Neural crest cell (in vitro differentiated cells): ENCODE results near the gene ZNF598. TPM values are rescaled to one million over a fixed set of nuclear protein-coding genes. Genes with fewer than 3 reads are reported as not detected.

ENCODE experiments used
- DNase-seq: peaks from one replicate; pipeline ENCODE4 v3.0.0; 2021; ENCODE audit warnings: low read depth, mixed read lengths, low spot score
- H3K27ac Mint-ChIP-seq: one replicate; pipeline ENCODE4 v1.8.0; 2021; ENCODE audit warnings: mild to moderate bottlenecking, mixed read lengths; ENCODE audit not compliant: unreplicated experiment
- H3K27me3 Mint-ChIP-seq: 2 replicates; pipeline ENCODE4 v1.8.0; 2021; ENCODE audit warnings: low read depth, mild to moderate bottlenecking, mixed read lengths
- H3K36me3 Mint-ChIP-seq: 2 replicates; pipeline ENCODE4 v1.8.0; 2021; ENCODE audit warnings: low read depth, mild to moderate bottlenecking, mixed read lengths
- H3K4me1 Mint-ChIP-seq: 2 replicates; pipeline ENCODE4 v1.8.0; 2021; ENCODE audit warnings: mixed read lengths
- H3K4me3 Mint-ChIP-seq: one replicate; pipeline ENCODE4 v1.8.0; 2021; ENCODE audit warnings: mild to moderate bottlenecking, mixed read lengths
- H3K9me3 Mint-ChIP-seq: 2 replicates; pipeline ENCODE4 v1.8.0; 2021; ENCODE audit warnings: mixed read lengths
- total RNA-seq: library from RNA; stranded (reverse); gene quantifications from 2 replicates; pipeline ENCODE4 v1.2.1, GENCODE V29; 2021
- TF ChIP-seq, protein P1 (sequence below): fragments of 200-600 bp; sonication (generic); conservative IDR thresholded peaks from 2 replicates; pipeline ENCODE4 v1.5.0; 2021; ENCODE audit warnings: antibody characterized with exemption, mild to moderate bottlenecking

Gene ZNF598
- total RNA-seq, 1 donor from 2014 or later, result 55.7 TPM

- TF ChIP-seq, protein P1, sequence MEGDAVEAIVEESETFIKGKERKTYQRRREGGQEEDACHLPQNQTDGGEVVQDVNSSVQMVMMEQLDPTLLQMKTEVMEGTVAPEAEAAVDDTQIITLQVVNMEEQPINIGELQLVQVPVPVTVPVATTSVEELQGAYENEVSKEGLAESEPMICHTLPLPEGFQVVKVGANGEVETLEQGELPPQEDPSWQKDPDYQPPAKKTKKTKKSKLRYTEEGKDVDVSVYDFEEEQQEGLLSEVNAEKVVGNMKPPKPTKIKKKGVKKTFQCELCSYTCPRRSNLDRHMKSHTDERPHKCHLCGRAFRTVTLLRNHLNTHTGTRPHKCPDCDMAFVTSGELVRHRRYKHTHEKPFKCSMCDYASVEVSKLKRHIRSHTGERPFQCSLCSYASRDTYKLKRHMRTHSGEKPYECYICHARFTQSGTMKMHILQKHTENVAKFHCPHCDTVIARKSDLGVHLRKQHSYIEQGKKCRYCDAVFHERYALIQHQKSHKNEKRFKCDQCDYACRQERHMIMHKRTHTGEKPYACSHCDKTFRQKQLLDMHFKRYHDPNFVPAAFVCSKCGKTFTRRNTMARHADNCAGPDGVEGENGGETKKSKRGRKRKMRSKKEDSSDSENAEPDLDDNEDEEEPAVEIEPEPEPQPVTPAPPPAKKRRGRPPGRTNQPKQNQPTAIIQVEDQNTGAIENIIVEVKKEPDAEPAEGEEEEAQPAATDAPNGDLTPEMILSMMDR, result no peak
- H3K4me3 Mint-ChIP-seq, result peak overlapping the region; percentile 27
- no peak for DNase-seq
- H3K27ac Mint-ChIP-seq, result no peak overlapping the region
- peaks cover 15% of the 10 kb centered on the region for H3K4me1 Mint-ChIP-seq
- no peaks in the 10 kb centered on the region for H3K9me3 Mint-ChIP-seq
- H3K27me3 Mint-ChIP-seq, result peaks cover 39% of the 10 kb centered on the region
- no peaks in the 10 kb centered on the region for H3K36me3 Mint-ChIP-seq
These were observed 32.4 kb downstream of the ZNF598 start for GRCh38 chr16:1976951-1977874.

DNA sequence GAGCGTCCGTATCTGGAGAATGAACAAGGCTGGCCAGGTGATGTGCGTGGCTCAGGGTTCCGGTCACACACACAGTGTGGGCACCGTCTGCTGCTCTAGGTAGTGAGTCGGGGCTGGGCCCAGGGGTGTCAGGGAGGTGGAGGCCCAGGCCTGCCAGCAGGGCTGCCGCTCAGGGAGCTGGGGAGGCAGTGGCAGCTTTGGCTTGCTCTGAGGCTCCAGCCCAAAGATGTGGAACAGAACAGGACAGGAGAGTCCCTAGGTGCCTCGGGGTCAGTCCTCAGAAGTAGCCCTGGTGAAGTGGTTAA, 33.5 kb downstream of the ZNF598 start:
- TF ChIP-seq, protein P1, result no peak
- H3K27ac Mint-ChIP-seq, result no peak overlapping the region
- no peaks in the 10 kb centered on the region for H3K9me3 Mint-ChIP-seq
- peaks cover 33% of the 10 kb centered on the region for H3K27me3 Mint-ChIP-seq
- peak overlapping the region; percentile 38 for H3K4me3 Mint-ChIP-seq
- peaks cover 14% of the 10 kb centered on the region for H3K4me1 Mint-ChIP-seq
- no peaks in the 10 kb centered on the region for H3K36me3 Mint-ChIP-seq
- DNase-seq, result no peak

GRCh38 chr16:1975432-1976215, 34.0 kb downstream of the ZNF598 start:
- no peaks in the 10 kb centered on the region for H3K36me3 Mint-ChIP-seq
- H3K4me3 Mint-ChIP-seq, result peak overlapping the region; percentile 38
- TF ChIP-seq, protein P1, result no peak
- peaks cover 18% of the 10 kb centered on the region for H3K4me1 Mint-ChIP-seq
- peaks cover 28% of the 10 kb centered on the region for H3K27me3 Mint-ChIP-seq
- H3K27ac Mint-ChIP-seq, result no peak overlapping the region
- DNase-seq, result no peak
- no peaks in the 10 kb centered on the region for H3K9me3 Mint-ChIP-seq

DNA sequence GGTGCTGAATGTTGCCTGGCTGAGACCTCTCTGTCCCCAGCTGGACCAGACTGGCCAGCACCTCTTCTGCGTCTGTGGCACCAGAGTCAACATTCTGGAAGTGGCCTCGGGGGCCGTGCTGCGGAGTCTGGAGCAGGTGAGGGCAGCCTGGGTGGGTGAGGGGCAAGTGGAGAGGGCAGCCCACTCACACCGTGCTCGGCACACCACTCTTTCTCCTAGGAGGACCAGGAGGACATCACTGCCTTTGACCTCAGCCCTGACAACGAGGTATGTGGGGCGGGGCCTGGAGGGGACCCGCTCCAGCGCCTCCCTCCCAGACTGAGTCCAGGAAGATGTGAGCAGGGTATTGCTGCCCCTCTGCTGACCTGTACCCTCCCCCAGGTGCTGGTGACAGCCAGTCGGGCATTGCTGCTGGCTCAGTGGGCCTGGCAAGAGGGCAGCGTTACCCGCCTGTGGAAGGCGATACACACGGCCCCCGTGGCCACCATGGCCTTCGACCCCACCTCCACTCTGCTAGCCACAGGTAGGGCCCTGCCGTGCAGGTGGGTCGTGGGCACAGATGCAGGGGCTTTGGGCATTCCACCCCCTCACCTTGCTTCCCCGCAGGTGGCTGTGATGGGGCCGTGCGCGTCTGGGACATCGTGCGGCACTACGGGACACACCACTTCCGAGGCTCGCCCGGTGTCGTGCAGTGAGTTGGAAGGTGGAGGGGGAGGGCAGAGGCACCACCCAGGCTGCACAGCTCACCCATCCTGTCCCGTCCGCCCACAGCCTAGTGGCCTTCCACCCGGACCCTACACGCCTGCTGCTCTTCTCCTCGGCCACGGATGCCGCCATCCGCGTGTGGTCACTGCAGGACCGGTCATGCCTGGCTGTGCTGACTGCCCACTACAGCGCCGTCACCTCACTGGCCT, 35.2 kb downstream of the ZNF598 start:
- DNase-seq, result no peak
- TF ChIP-seq, protein P1, result no peak
- Mint-ChIP-seq H3K27me3 (peaks cover 16% of the 10 kb centered on the region), H3K4me3 (peak overlapping the region; percentile 44), H3K27ac (no peak overlapping the region), H3K36me3 (no peaks in the 10 kb centered on the region), H3K4me1 (peaks cover 18% of the 10 kb centered on the region), H3K9me3 (no peaks in the 10 kb centered on the region)
